GM18951 (cell line): ENCODE measurements around the gene NHERF1.

Experiments used
- POLR2A ChIP-seq: IDR thresholded peaks from 4 replicates; pipeline ENCODE4 v1.6.1; 2011; ENCODE audit warnings: mild to moderate bottlenecking; ENCODE audit not compliant: insufficient read length, insufficient read depth; ENCODE audit errors: extremely low read depth
- in situ Hi-C: fragments of 300-500 bp; cut with MboI; formaldehyde crosslinking; loops from one replicate; pipeline ENCODE4 v1.12.0; 2022; ENCODE audit warnings: low sequenced_read_pairs, mixed read lengths, inconsistent platforms; ENCODE audit not compliant: unreplicated experiment

Gene NHERF1

GRCh38 chr17:74798239-74798707 is 49.8 kb downstream of the NHERF1 start:
- in situ Hi-C loops: no loop called here
- no peak for TF ChIP-seq POLR2A

GRCh38 chr17:74799097-74799496 is 50.7 kb downstream of the NHERF1 start:
- in situ Hi-C loops: no loop called here
- no peak for TF ChIP-seq POLR2A

GRCh38 chr17:74800531-74800930 is 52.1 kb downstream of the NHERF1 start:
- TF ChIP-seq POLR2A: no peak
- in situ Hi-C loops: no loop called here

GRCh38 chr17:74801896-74802295 is 53.5 kb downstream of the NHERF1 start:
- in situ Hi-C loops: no loop called here
- no peak for TF ChIP-seq POLR2A

GRCh38 chr17:74803388-74803930 is 55.0 kb downstream of the NHERF1 start:
- in situ Hi-C loops: no loop called here

GRCh38 chr17:74803971-74804370 is 55.5 kb downstream of the NHERF1 start:
- in situ Hi-C loops: no loop called here
- no peak for TF ChIP-seq POLR2A

More at GRCh38 chr17:74803388-74803930, 55.0 kb downstream of the NHERF1 start:
- TF ChIP-seq POLR2A: no peak

- in situ Hi-C loops: no loop called here
- TF ChIP-seq POLR2A: no peak
These were observed 56.3 kb downstream of the NHERF1 start for GRCh38 chr17:74804683-74805082.

- no peak for TF ChIP-seq POLR2A
- in situ Hi-C loops: no loop called here
These were observed 57.2 kb downstream of the NHERF1 start for GRCh38 chr17:74805591-74805991.

GRCh38 chr17:74806334-74806733 is 57.9 kb downstream of the NHERF1 start:
- in situ Hi-C loops: no loop called here
- TF ChIP-seq POLR2A: no peak

- in situ Hi-C loops: no loop called here
- no peak for TF ChIP-seq POLR2A
These were observed 59.0 kb downstream of the NHERF1 start for GRCh38 chr17:74807441-74807840.

GRCh38 chr17:74807925-74808324 is 59.5 kb downstream of the NHERF1 start:
- in situ Hi-C loops: no loop called here

GRCh38 chr17:74808714-74809430 is 60.4 kb downstream of the NHERF1 start:
- in situ Hi-C loops: no loop called here
- no peak for TF ChIP-seq POLR2A

More at GRCh38 chr17:74807925-74808324, 59.5 kb downstream of the NHERF1 start:
- no peak for TF ChIP-seq POLR2A

- TF ChIP-seq POLR2A: no peak
- in situ Hi-C loops: no loop called here
These were observed 62.5 kb downstream of the NHERF1 start for GRCh38 chr17:74810699-74811485.
